ENCODE measurements around the gene PECR. TPM values are rescaled to one million over a fixed set of nuclear protein-coding genes. Genes with fewer than 3 reads are reported as not detected.

The PECR gene
- total and polyA plus RNA-seq, 9 of the 15 experiments (the other 6 are each of a cell fraction or from before 2014, with no cell fraction given) = 1.1 to 10.3 (median 8.2) TPM

GRCh38 chr2:216108967-216109921 lies 27.6 kb upstream of the PECR start, which contains the start of gene XRCC5 (continued):
- no peak for TF ChIP-seq ZC3H4 (CRISPR knock-in tag; IDR thresholded peaks at IDR 0.05; ENCODE audit: borderline replicate concordance)
- no peak for TF ChIP-seq MTA2 (IDR thresholded peaks at IDR 0.05; ENCODE audit: low read depth)
- no peak for TF ChIP-seq ZNF707 (CRISPR knock-in tag; conservative IDR thresholded peaks at IDR 0.05)
- TF ChIP-seq, protein P1, sequence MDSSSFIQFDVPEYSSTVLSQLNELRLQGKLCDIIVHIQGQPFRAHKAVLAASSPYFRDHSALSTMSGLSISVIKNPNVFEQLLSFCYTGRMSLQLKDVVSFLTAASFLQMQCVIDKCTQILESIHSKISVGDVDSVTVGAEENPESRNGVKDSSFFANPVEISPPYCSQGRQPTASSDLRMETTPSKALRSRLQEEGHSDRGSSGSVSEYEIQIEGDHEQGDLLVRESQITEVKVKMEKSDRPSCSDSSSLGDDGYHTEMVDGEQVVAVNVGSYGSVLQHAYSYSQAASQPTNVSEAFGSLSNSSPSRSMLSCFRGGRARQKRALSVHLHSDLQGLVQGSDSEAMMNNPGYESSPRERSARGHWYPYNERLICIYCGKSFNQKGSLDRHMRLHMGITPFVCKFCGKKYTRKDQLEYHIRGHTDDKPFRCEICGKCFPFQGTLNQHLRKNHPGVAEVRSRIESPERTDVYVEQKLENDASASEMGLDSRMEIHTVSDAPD (CRISPR knock-in tag; IDR thresholded peaks at IDR 0.05) = no peak
- no peak for TF ChIP-seq HMG20B (CRISPR knock-in tag; IDR thresholded peaks at IDR 0.05)
- no peak for TF ChIP-seq FOXA3 (CRISPR knock-in tag; conservative IDR thresholded peaks at IDR 0.05 in 1 of 2, IDR thresholded peaks at IDR 0.05 in 1 of 2)
- TF ChIP-seq ARID1B (IDR thresholded peaks at IDR 0.05) = no peak
- no peak for TF ChIP-seq HMGN3 (IDR thresholded peaks at IDR 0.05; ENCODE audit: borderline replicate concordance, extremely low read depth, insufficient read length, low read depth, low read length)
- no peak for TF ChIP-seq MBD1 (CRISPR knock-in tag; IDR thresholded peaks at IDR 0.05)
- no peak for TF ChIP-seq ZFP1 (CRISPR knock-in tag; IDR thresholded peaks at IDR 0.05)
- TF ChIP-seq ZNF780A (CRISPR knock-in tag; IDR thresholded peaks at IDR 0.05) = no peak
- TF ChIP-seq BCLAF1 (IDR thresholded peaks at IDR 0.05; ENCODE audit: borderline replicate concordance in 1 of 2, control insufficient read depth in 1 of 2, low read depth in 2 of 2, low read length in 1 of 2) = no peak
- TF ChIP-seq TAF1 (IDR thresholded peaks at IDR 0.05; ENCODE audit: control insufficient read depth, extremely low read depth, insufficient read depth, low read length, severe bottlenecking) = peak; percentile 87
- TF ChIP-seq TCF7L2 (IDR thresholded peaks at IDR 0.05; ENCODE audit: low read depth, low read length) = no peak
- TF ChIP-seq ZNF436 (CRISPR knock-in tag; IDR thresholded peaks at IDR 0.05) = no peak
- TF ChIP-seq ZC3H8 (IDR thresholded peaks at IDR 0.05) = no peak
- TF ChIP-seq JUND (IDR thresholded peaks at IDR 0.05; ENCODE audit: borderline replicate concordance, low read depth, low read length) = peak; percentile 28; the same call in 1 of the 2 replicates
- no peak for TF ChIP-seq JUND (tag; IDR thresholded peaks at IDR 0.05; ENCODE audit: borderline replicate concordance, low read depth, low read length)
- TF ChIP-seq MCM7 (IDR thresholded peaks at IDR 0.05) = no peak
- no peak for TF ChIP-seq SAP30 (IDR thresholded peaks at IDR 0.05; ENCODE audit: borderline replicate concordance, insufficient read depth, low read depth, low read length, poor library complexity, severe bottlenecking)
